Parathyroid adenoma (tissue), 2 donors: ENCODE results near the gene ZNF554.
"Not testable (repeated sequence)": the region's sequence is repeated elsewhere in the genome, so short reads cannot be mapped to it uniquely, and the experiment has no call there.

Experiments used
- H2AFZ ChIP-seq: fragments of 300-600 bp; sonication (generic); one replicate; pipeline ENCODE4 v1.7.0; 2017; ENCODE audit warnings: antibody characterized with exemption, mild to moderate bottlenecking
- H3K27ac ChIP-seq: fragments of 300-600 bp; sonication (generic); one replicate; pipeline ENCODE4 v1.7.0; 2017
- H3K27me3 ChIP-seq: fragments of 300-600 bp; sonication (generic); one replicate; pipeline ENCODE4 v1.7.0; 2017; ENCODE audit warnings: low read length; ENCODE audit not compliant: control insufficient read depth, insufficient read depth
- H3K36me3 ChIP-seq: fragments of 300-600 bp; sonication (generic); one replicate; pipeline ENCODE4 v1.7.0; 2017; ENCODE audit warnings: low read length; ENCODE audit not compliant: control insufficient read depth, insufficient read depth
- H3K4me1 ChIP-seq: fragments of 300-600 bp; sonication (generic); one replicate; pipeline ENCODE4 v1.7.0; 2017; ENCODE audit warnings: control low read depth
- H3K4me2 ChIP-seq: fragments of 300-600 bp; sonication (generic); one replicate; pipeline ENCODE4 v1.7.0; 2017; ENCODE audit warnings: low read length
- H3K4me3 ChIP-seq: fragments of 300-600 bp; sonication (generic); one replicate; pipeline ENCODE4 v1.7.0; 2017; ENCODE audit warnings: low read depth, low read length
- H3K79me2 ChIP-seq: fragments of 300-600 bp; sonication (generic); one replicate; pipeline ENCODE4 v1.7.0; 2017; ENCODE audit warnings: control low read depth
- H3K9ac ChIP-seq: fragments of 300-600 bp; sonication (generic); one replicate; pipeline ENCODE4 v1.7.0; 2017; ENCODE audit warnings: mild to moderate bottlenecking
- H3K9me3 ChIP-seq: fragments of 300-600 bp; sonication (generic); one replicate; pipeline ENCODE4 v1.7.0; 2017; ENCODE audit warnings: low read length; ENCODE audit not compliant: control insufficient read depth
- TF ChIP-seq, protein P1 (sequence below): fragments of 300-600 bp; sonication (generic); IDR thresholded peaks from one replicate; pipeline ENCODE4 v1.7.0; 2017; ENCODE audit warnings: antibody characterized with exemption, mild to moderate bottlenecking
- donor health status: primary hyperparathyroidism.

Gene ZNF554

DNA sequence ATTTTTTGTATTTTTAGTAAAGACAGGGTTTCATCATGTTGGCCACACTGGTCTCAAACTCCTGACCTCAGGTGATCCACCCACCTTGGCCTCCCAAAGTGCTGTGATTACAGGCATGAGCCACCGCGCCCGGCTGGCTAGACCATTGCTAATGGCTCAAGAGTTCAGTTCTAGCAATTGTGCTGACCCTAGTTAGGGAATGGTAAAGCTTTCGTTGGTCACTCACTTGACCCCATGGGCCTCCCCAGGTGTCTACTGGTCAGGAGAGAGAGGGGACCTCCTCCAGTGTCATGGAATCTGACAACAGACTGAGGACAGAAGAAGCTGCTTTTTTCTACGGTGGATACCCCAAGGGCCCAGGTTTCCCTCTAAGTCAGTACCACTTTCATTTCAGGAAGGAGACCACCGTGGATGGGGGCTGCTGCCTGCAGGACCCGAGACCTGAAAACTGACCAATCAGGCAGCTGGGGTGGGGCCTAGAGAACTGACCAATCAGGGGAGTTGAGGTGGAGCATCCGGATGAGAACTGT, 46.9 kb downstream of the ZNF554 start:
- Histone ChIP-seq H3K4me2 (no peak overlapping the region), H3K79me2 (no peaks in the 10 kb centered on the region), H3K9me3 (no peaks in the 10 kb centered on the region), H3K27me3 (no peaks in the 10 kb centered on the region), H3K4me3 (no peak overlapping the region), H3K9ac (no peak overlapping the region), H3K4me1 (no peaks in the 10 kb centered on the region), H3K27ac (no peak overlapping the region), H2AFZ (no peak overlapping the region), H3K36me3 (no peaks in the 10 kb centered on the region)
- TF ChIP-seq, protein P1, sequence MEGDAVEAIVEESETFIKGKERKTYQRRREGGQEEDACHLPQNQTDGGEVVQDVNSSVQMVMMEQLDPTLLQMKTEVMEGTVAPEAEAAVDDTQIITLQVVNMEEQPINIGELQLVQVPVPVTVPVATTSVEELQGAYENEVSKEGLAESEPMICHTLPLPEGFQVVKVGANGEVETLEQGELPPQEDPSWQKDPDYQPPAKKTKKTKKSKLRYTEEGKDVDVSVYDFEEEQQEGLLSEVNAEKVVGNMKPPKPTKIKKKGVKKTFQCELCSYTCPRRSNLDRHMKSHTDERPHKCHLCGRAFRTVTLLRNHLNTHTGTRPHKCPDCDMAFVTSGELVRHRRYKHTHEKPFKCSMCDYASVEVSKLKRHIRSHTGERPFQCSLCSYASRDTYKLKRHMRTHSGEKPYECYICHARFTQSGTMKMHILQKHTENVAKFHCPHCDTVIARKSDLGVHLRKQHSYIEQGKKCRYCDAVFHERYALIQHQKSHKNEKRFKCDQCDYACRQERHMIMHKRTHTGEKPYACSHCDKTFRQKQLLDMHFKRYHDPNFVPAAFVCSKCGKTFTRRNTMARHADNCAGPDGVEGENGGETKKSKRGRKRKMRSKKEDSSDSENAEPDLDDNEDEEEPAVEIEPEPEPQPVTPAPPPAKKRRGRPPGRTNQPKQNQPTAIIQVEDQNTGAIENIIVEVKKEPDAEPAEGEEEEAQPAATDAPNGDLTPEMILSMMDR: no peak

DNA sequence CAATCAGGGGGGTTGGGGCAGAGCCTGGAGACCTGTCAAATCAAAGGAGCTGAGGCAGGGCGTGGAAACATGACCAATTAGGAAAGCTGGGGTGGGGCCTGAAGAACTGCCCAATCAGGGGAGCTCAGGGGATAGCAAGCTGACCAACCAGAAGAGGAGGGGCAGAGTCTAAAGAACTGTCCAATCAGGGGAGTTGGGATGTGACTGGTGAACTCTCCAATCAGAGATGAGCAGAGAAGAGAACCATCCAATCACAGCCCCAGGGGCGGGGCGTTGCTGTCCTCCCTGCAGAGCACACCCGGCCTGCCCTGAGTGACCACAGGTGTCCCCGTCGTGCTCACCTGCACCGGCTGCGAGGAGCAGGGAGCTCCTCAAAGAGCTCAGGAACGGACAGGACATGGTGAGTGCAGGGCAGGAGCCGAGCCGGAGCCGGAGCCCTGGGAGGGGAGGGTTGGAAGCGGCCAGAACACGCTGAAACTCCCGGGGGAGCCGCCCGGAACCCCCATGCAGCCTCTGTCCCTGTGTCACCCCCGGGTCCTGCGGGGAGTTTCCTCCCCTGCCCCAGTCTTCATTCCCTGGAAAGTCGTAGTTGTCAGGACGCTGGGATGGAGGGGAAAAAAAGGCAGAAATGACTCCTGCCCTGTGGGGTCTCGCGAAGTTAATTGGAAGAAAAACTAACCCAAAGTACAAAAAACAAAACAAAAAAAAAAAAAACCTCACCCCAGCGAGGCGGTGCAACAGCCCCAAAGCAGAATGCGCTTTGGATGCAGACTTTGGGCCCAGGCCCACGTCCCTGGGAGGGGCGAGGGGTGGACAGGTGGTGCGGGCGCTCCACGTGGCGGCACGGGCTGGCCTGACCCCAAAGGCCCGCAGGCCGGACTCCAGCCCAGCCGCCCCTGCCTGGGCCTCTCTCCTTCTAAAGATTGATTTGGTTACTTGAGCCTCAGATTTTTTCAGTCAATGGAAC, 47.6 kb downstream of the ZNF554 start, which contains the start of gene ZNF556:
Gene ZNF556, plus strand, starts transcription at position 311 of the 967 bp plus-strand sequence. Its CDS starts 87 bp downstream, at position 398.
- Histone ChIP-seq H3K79me2 (no peaks in the 10 kb centered on the region), H3K36me3 (no peaks in the 10 kb centered on the region), H3K27me3 (no peaks in the 10 kb centered on the region), H3K4me2 (no peak within 1 kb of the TSS), H2AFZ (no peak within 1 kb of the TSS), H3K4me1 (no peaks in the 10 kb centered on the region), H3K9me3 (no peaks in the 10 kb centered on the region), H3K9ac (no peak within 1 kb of the TSS), H3K4me3 (no peak within 1 kb of the TSS), H3K27ac (no peak within 1 kb of the TSS)
- TF ChIP-seq, protein P1: no peak

DNA sequence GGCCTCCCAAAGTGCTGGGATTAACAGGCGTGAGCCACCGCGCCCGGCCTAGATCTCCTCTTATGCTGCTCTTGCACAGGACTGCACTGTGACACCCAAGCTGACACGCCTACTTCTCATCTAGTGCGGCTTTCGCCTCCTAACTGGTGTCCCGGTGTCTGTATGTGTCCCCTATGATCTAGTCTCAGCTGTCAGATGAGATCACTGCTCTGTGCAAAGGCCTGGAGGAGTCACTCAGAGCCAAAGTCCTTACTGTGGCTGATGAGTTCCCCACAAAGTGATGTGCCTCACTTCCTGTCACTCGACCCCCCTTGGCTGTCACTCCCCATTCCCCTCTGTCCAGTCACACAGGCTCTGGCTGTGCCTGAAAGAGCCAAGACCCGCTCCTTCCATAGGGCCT, 50.0 kb downstream of the ZNF554 start:
- TF ChIP-seq, protein P1: no peak
- Histone ChIP-seq H3K9me3 (no peaks in the 10 kb centered on the region), H3K36me3 (no peaks in the 10 kb centered on the region), H3K4me1 (no peaks in the 10 kb centered on the region), H2AFZ (no peak overlapping the region), H3K4me3 (no peak overlapping the region), H3K9ac (no peak overlapping the region), H3K4me2 (no peak overlapping the region), H3K79me2 (no peaks in the 10 kb centered on the region), H3K27me3 (no peaks in the 10 kb centered on the region), H3K27ac (no peak overlapping the region)

DNA sequence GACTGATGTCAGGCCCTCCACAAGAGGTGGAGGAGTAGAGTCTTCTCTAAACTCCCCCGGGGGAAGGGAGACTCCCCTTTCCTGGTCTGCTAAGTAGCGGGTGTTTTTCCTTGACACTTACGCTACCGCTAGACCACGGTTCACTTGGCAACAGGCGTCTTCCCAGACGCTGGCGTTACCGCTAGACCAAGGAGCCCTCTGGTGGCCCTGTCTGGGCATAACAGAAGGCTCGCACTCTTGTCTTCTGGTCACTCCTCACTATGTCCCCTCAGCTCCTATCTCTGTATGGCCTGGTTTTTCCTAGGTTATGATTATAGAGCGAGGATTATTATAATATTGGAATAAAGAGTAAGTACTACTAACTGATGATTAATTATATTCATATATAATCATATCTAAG, 52.5 kb downstream of the ZNF554 start:
- TF ChIP-seq, protein P1: peak; percentile 10
- H3K4me2 ChIP-seq, H3K4me3 ChIP-seq, H3K36me3 ChIP-seq, H3K9me3 ChIP-seq, H3K27ac ChIP-seq, H3K4me1 ChIP-seq, H3K27me3 ChIP-seq, H2AFZ ChIP-seq, H3K9ac ChIP-seq, H3K79me2 ChIP-seq: not testable (repeated sequence)
